SK-N-SH (cell line): Measurements from ENCODE around the gene TLE6. TPM values are rescaled to one million over a fixed set of nuclear protein-coding genes. Genes with fewer than 3 reads are reported as not detected.

Experiments
- CTCF ChIA-PET: fragments of 300-600, 350-600 bp; formaldehyde crosslinking; extraction: SDS; loops from one replicate; lab custom pipeline; 2021; lab: Yijun Ruan, JAX
- POLR2A ChIA-PET: fragments of 350-600 bp; sonication (Branson Sonifier 250); formaldehyde crosslinking; extraction: SDS; loops from one replicate; lab custom pipeline; 2020; ENCODE audit warnings: antibody characterized with exemption, inconsistent platforms; lab: Yijun Ruan, JAX
- DNase-seq: peaks from one replicate; pipeline ENCODE4 v3.0.0; 2012
- H2AFZ ChIP-seq: fragments of 200-600 bp; sonication (generic); 2 replicates; pipeline ENCODE4 v1.8.1; 2016; ENCODE audit warnings: antibody characterized with exemption, mild to moderate bottlenecking, low read depth
- H3F3A ChIP-seq: fragments of 200-600 bp; sonication (generic); replicated peaks from 2 replicates; pipeline ENCODE3; 2016; ENCODE audit warnings: antibody characterized with exemption, mild to moderate bottlenecking; ENCODE audit not compliant: insufficient read depth
- H3K27ac ChIP-seq, 2 experiments: fragments of 200-500 bp in 1 of 2; fragments of 200-600 bp in 1 of 2; sonication (Bioruptor generic) in 1 of 2; sonication (generic), shearing (Covaris generic) in 1 of 2; 2 replicates each; pipeline versions ENCODE4 v1.5.1 to v1.6.1; 2014 to 2016; ENCODE audit warnings: low read depth in 2 of 2, inconsistent platforms in 1 of 2, low read length in 1 of 2, mild to moderate bottlenecking in 1 of 2, mixed read lengths in 1 of 2
- H3K27me3 ChIP-seq: fragments of 200-600 bp; sonication (generic), shearing (Covaris generic); 2 replicates; pipeline ENCODE4 v1.6.1; 2016; ENCODE audit warnings: mixed run types; ENCODE audit not compliant: insufficient read depth
- H3K36me3 ChIP-seq, 2 experiments: fragments of 200-500 bp in 1 of 2; fragments of 200-600 bp in 1 of 2; sonication (Bioruptor generic) in 1 of 2; sonication (generic) in 1 of 2; replicated peaks in 1 of 2; 2 replicates each; pipeline versions ENCODE3 to v1.5.1; 2014 to 2016; ENCODE audit warnings: low read length in 1 of 2, mild to moderate bottlenecking in 1 of 2; ENCODE audit not compliant: insufficient read depth in 2 of 2, control insufficient read depth in 1 of 2
- H3K4me1 ChIP-seq, 2 experiments: fragments of 200-500 bp in 1 of 2; fragments of 200-600 bp in 1 of 2; sonication (Bioruptor generic) in 1 of 2; sonication (generic), shearing (Covaris generic) in 1 of 2; 2 replicates each; pipeline versions ENCODE4 v1.5.1 to v1.6.1; 2014 to 2016; ENCODE audit warnings: low read depth in 1 of 2, low read length in 1 of 2, mixed run types in 1 of 2; ENCODE audit not compliant: insufficient read depth in 2 of 2, control insufficient read depth in 1 of 2
- H3K4me2 ChIP-seq: fragments of 200-600 bp; sonication (generic), shearing (Covaris generic); 2 replicates; pipeline ENCODE4 v1.6.1; 2017; ENCODE audit warnings: mixed run types
- H3K4me3 ChIP-seq, 2 experiments: fragments of 200-500 bp in 1 of 2; fragments of 200-600 bp in 1 of 2; sonication (Bioruptor generic) in 1 of 2; sonication (generic), shearing (Covaris generic) in 1 of 2; 2 replicates each; pipeline versions ENCODE4 v1.5.1 to v1.8.1; 2014 to 2016; ENCODE audit warnings: low read depth in 2 of 2, inconsistent platforms in 1 of 2, low read length in 1 of 2, mild to moderate bottlenecking in 1 of 2, mixed read lengths in 1 of 2, moderate library complexity in 1 of 2
- H3K79me2 ChIP-seq: fragments of 200-600 bp; sonication (generic); 2 replicates; pipeline ENCODE4 v1.8.1; 2017; ENCODE audit warnings: mild to moderate bottlenecking; ENCODE audit not compliant: insufficient read depth
- H3K9ac ChIP-seq: fragments of 200-600 bp; sonication (generic); 2 replicates; pipeline ENCODE4 v1.6.1; 2017; ENCODE audit warnings: mixed run types
- H3K9me2 ChIP-seq: fragments of 200-600 bp; sonication (generic); 2 replicates; pipeline ENCODE4 v1.6.1; 2017; ENCODE audit warnings: mixed run types
- H3K9me3 ChIP-seq: fragments of 200-600 bp; sonication (generic); 2 replicates; pipeline ENCODE4 v1.6.1; 2017; ENCODE audit warnings: mixed run types, mild to moderate bottlenecking, moderate library complexity
- H4K20me1 ChIP-seq: fragments of 200-600 bp; sonication (generic); 2 replicates; pipeline ENCODE4 v1.6.1; 2017; ENCODE audit warnings: mild to moderate bottlenecking, mixed run types; ENCODE audit not compliant: insufficient read depth
- CHD2 ChIP-seq: fragments of 150-350 bp; IDR thresholded peaks from 2 replicates; pipeline ENCODE4 v1.6.1; 2018; ENCODE audit warnings: low read length; ENCODE audit not compliant: partially characterized antibody
- ELF1 ChIP-seq: IDR thresholded peaks from 2 replicates; pipeline ENCODE4 v1.4.0; 2012
- EP300 ChIP-seq, 2 experiments: IDR thresholded peaks; 2 replicates each; pipeline versions ENCODE4 v1.4.0 to v1.6.1; 2012; ENCODE audit warnings: borderline replicate concordance in 1 of 2, low read depth in 1 of 2, low read length in 1 of 2
- FOSL2 ChIP-seq: IDR thresholded peaks from 2 replicates; pipeline ENCODE4 v1.4.0; 2012; ENCODE audit warnings: low read depth, mild to moderate bottlenecking, moderate library complexity, borderline replicate concordance
- FOXJ3 ChIP-seq: sonication (generic); formaldehyde crosslinking; IDR thresholded peaks from 2 replicates; pipeline ENCODE4 v1.5.1; 2020; ENCODE audit warnings: mild to moderate bottlenecking, missing genetic modification reagents
- FOXM1 ChIP-seq: IDR thresholded peaks from 2 replicates; pipeline ENCODE4 v1.4.0; 2012; ENCODE audit warnings: low read depth, mild to moderate bottlenecking
- GATA2 ChIP-seq: sonication (generic); formaldehyde crosslinking; IDR thresholded peaks from 2 replicates; pipeline ENCODE4 v1.5.0; 2020; ENCODE audit warnings: mild to moderate bottlenecking, missing genetic modification reagents
- RAD21 ChIP-seq: IDR thresholded peaks from 2 replicates; pipeline ENCODE4 v1.6.1; 2012; ENCODE audit warnings: mild to moderate bottlenecking, low read length
- RCOR1 ChIP-seq: fragments of 150-350 bp; IDR thresholded peaks from 2 replicates; pipeline ENCODE4 v1.6.1; 2017; ENCODE audit warnings: antibody characterized with exemption, low read length
- RXRA ChIP-seq: IDR thresholded peaks from 2 replicates; pipeline ENCODE4 v1.4.0; 2012; ENCODE audit warnings: low read depth, mild to moderate bottlenecking, borderline replicate concordance
- SMC3 ChIP-seq: IDR thresholded peaks from 2 replicates; pipeline ENCODE4 v1.6.1; 2012; ENCODE audit warnings: low read depth, low read length, improper control_type of control experiment
- TAF1 ChIP-seq: IDR thresholded peaks from 2 replicates; pipeline ENCODE4 v1.6.1; 2012; ENCODE audit warnings: low read depth, mild to moderate bottlenecking, low read length, moderate library complexity, borderline replicate concordance
- TEAD4 ChIP-seq: IDR thresholded peaks from 2 replicates; pipeline ENCODE4 v1.4.0; 2012; ENCODE audit warnings: mild to moderate bottlenecking, borderline replicate concordance; ENCODE audit not compliant: insufficient read depth
- YY1 ChIP-seq: IDR thresholded peaks from 2 replicates; pipeline ENCODE4 v1.4.0; 2012; ENCODE audit warnings: low read depth, mild to moderate bottlenecking
- WGBS: methylation state at CpG from one replicate; pipeline ENCODE4 v1.1.6; 2017; ENCODE audit warnings: low lambda C conversion rate; 5-methylcytosine and 5-hydroxymethylcytosine counted together
- polyA plus RNA-seq, 3 experiments: library from polyadenylated mRNA; depleted of rRNA; stranded (reverse); fragments of >200 nt; gene quantifications; 2 replicates each; pipeline ENCODE4 v1.2.3, GENCODE V29; 2012
- TF ChIP-seq, protein P1 (sequence below): fragments of 200-600 bp; sonication (generic); IDR thresholded peaks from 2 replicates; pipeline ENCODE4 v1.6.1; 2017; ENCODE audit warnings: antibody characterized with exemption, mild to moderate bottlenecking, moderate library complexity
- TF ChIP-seq, protein P2 (sequence below): IDR thresholded peaks from 2 replicates; pipeline ENCODE4 v1.4.0; 2012; ENCODE audit warnings: low read depth
- TF ChIP-seq, protein P3 (sequence below): IDR thresholded peaks from 2 replicates; pipeline ENCODE4; 2012
- TF ChIP-seq, protein P4 (sequence below): IDR thresholded peaks from 2 replicates; pipeline ENCODE4 v1.4.0; 2012; ENCODE audit warnings: low read depth, borderline replicate concordance
- TF ChIP-seq, protein P5 (sequence below): IDR thresholded peaks from 2 replicates; pipeline ENCODE4 v1.4.0; 2012; ENCODE audit warnings: low read depth, borderline replicate concordance
- TF ChIP-seq, protein P6 (sequence below): fragments of 150-350 bp; IDR thresholded peaks from 2 replicates; pipeline ENCODE4 v1.6.1; 2017; ENCODE audit warnings: antibody characterized with exemption, low read length, low read depth, borderline replicate concordance

Gene TLE6
- polyA plus RNA-seq, 1 of the 3 experiments (the other 2 are of a cell fraction), result 3.3 TPM

DNA sequence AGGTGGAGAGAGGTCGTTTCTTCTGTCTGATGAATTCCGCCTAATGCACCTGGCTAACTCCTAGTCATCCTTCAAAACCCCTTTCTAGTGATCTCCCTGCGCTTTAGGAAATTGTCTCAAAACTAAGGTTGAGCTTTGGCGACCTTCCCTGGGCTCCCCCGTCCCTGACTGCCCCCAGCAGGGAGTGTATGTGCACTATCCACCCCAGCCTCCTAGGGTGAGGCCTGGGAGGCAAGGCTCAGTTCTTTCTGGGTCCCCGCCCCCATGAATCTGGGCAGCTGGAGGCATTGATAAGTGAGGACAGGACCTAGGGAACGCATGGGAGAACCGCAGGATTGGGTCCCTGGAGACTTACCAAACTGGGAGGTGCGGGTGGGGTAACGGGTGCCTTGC lies 378 bp downstream of the TLE6 start:
- POLR2A ChIA-PET, result no interaction called here
- H3K36me3 ChIP-seq, result no peaks in the 10 kb centered on the region
- H3K27ac ChIP-seq, result no peak overlapping the region
- TF ChIP-seq TAF1 (no peak), EP300 (IDR thresholded peaks at IDR 0.05; ENCODE audit: borderline replicate concordance in 1 of 2, low read depth in 1 of 2, low read length in 1 of 2) (no peak), SMC3 (no peak), RXRA (no peak), RAD21 (no peak), ELF1 (no peak), YY1 (no peak), FOSL2 (no peak), CHD2 (no peak), FOXM1 (no peak), FOXJ3 (CRISPR knock-in tag) (no peak), TEAD4 (no peak), GATA2 (no peak), RCOR1 (no peak)
- TF ChIP-seq, protein P1, sequence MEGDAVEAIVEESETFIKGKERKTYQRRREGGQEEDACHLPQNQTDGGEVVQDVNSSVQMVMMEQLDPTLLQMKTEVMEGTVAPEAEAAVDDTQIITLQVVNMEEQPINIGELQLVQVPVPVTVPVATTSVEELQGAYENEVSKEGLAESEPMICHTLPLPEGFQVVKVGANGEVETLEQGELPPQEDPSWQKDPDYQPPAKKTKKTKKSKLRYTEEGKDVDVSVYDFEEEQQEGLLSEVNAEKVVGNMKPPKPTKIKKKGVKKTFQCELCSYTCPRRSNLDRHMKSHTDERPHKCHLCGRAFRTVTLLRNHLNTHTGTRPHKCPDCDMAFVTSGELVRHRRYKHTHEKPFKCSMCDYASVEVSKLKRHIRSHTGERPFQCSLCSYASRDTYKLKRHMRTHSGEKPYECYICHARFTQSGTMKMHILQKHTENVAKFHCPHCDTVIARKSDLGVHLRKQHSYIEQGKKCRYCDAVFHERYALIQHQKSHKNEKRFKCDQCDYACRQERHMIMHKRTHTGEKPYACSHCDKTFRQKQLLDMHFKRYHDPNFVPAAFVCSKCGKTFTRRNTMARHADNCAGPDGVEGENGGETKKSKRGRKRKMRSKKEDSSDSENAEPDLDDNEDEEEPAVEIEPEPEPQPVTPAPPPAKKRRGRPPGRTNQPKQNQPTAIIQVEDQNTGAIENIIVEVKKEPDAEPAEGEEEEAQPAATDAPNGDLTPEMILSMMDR, result no peak
- TF ChIP-seq, protein P2, sequence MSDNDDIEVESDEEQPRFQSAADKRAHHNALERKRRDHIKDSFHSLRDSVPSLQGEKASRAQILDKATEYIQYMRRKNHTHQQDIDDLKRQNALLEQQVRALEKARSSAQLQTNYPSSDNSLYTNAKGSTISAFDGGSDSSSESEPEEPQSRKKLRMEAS, result no peak
- TF ChIP-seq, protein P3, sequence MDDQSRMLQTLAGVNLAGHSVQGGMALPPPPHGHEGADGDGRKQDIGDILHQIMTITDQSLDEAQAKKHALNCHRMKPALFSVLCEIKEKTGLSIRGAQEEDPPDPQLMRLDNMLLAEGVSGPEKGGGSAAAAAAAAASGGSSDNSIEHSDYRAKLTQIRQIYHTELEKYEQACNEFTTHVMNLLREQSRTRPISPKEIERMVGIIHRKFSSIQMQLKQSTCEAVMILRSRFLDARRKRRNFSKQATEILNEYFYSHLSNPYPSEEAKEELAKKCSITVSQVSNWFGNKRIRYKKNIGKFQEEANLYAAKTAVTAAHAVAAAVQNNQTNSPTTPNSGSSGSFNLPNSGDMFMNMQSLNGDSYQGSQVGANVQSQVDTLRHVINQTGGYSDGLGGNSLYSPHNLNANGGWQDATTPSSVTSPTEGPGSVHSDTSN, result no peak
- TF ChIP-seq, protein P4, sequence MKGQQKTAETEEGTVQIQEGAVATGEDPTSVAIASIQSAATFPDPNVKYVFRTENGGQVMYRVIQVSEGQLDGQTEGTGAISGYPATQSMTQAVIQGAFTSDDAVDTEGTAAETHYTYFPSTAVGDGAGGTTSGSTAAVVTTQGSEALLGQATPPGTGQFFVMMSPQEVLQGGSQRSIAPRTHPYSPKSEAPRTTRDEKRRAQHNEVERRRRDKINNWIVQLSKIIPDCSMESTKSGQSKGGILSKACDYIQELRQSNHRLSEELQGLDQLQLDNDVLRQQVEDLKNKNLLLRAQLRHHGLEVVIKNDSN, result no peak
- TF ChIP-seq, protein P5, sequence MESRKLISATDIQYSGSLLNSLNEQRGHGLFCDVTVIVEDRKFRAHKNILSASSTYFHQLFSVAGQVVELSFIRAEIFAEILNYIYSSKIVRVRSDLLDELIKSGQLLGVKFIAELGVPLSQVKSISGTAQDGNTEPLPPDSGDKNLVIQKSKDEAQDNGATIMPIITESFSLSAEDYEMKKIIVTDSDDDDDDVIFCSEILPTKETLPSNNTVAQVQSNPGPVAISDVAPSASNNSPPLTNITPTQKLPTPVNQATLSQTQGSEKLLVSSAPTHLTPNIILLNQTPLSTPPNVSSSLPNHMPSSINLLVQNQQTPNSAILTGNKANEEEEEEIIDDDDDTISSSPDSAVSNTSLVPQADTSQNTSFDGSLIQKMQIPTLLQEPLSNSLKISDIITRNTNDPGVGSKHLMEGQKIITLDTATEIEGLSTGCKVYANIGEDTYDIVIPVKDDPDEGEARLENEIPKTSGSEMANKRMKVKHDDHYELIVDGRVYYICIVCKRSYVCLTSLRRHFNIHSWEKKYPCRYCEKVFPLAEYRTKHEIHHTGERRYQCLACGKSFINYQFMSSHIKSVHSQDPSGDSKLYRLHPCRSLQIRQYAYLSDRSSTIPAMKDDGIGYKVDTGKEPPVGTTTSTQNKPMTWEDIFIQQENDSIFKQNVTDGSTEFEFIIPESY, result no peak
- TF ChIP-seq, protein P6, sequence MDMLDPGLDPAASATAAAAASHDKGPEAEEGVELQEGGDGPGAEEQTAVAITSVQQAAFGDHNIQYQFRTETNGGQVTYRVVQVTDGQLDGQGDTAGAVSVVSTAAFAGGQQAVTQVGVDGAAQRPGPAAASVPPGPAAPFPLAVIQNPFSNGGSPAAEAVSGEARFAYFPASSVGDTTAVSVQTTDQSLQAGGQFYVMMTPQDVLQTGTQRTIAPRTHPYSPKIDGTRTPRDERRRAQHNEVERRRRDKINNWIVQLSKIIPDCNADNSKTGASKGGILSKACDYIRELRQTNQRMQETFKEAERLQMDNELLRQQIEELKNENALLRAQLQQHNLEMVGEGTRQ, result no peak
- CTCF ChIA-PET, result interaction anchor here (1.3 to 4.8 kb wide), 4 partner anchors 8 to 131 kb away, joined by 3 to 20 read pairs (median 6); no protein-coding TSS in a partner anchor
- H3F3A ChIP-seq, result peaks cover 10% of the 10 kb centered on the region
- H3K27me3 ChIP-seq, result no peaks in the 10 kb centered on the region
- peak overlapping the region; percentile 56; the same call in 1 of the 2 replicates for H2AFZ ChIP-seq
- no peaks in the 10 kb centered on the region for H3K9me3 ChIP-seq
- peak overlapping the region; percentile 92; the same call in 1 of the 2 replicates for H3K4me2 ChIP-seq
- H3K4me1 ChIP-seq, result peaks cover 3 to 12% of the 10 kb centered on the region in 2 experiments; a peak in 3 of 4 replicates
- WGBS, result 74% methylated on average over 7 of the region's 10 CpGs
- H3K9me2 ChIP-seq, result no peaks in the 10 kb centered on the region
- H3K79me2 ChIP-seq, result no peaks in the 10 kb centered on the region
- H3K4me3 ChIP-seq, result 0 out of 4 replicates have a peak overlapping the region, but pooled peaks of 1 of the 2 experiments have one; percentile 10
- no peaks in the 10 kb centered on the region for H4K20me1 ChIP-seq
- H3K9ac ChIP-seq, result no peak overlapping the region
- DNase-seq, result no peak
